AG08395 (cell line): ENCODE data around the gene KIAA0319L.
"Not testable (repeated sequence)": the region's sequence is repeated elsewhere in the genome, so short reads cannot be mapped to it uniquely, and the experiment has no call there.

Source experiments
- DNase-seq: peaks from one replicate; pipeline ENCODE4 v3.0.0; 2012; ENCODE audit warnings: mixed read lengths, low spot score

Gene KIAA0319L

GRCh38 chr1:35581621-35582020 lies 24.4 kb upstream of the KIAA0319L start:
- DNase-seq = not testable (repeated sequence)

GRCh38 chr1:35580949-35581388 lies 23.8 kb upstream of the KIAA0319L start:
- DNase-seq = no peak

GRCh38 chr1:35577071-35577998 lies 20.1 kb upstream of the KIAA0319L start:
- no peak for DNase-seq

- DNase-seq = not testable (repeated sequence)
These were observed 19.5 kb upstream of the KIAA0319L start for GRCh38 chr1:35576766-35577070.

- DNase-seq = no peak
These were observed 19.0 kb upstream of the KIAA0319L start for GRCh38 chr1:35576061-35576765.

GRCh38 chr1:35575416-35575958 lies 18.3 kb upstream of the KIAA0319L start:
- DNase-seq = no peak

GRCh38 chr1:35574655-35575415 lies 17.6 kb upstream of the KIAA0319L start:
- DNase-seq = no peak

GRCh38 chr1:35574125-35574654 lies 17.0 kb upstream of the KIAA0319L start:
- DNase-seq = no peak

- peak; percentile 63 for DNase-seq
These were observed 16.3 kb upstream of the KIAA0319L start, which contains the start of gene TFAP2E for GRCh38 chr1:35573198-35574124. TSS of gene TFAP2E (plus strand) at chr1:35573314. CDS start at chr1:35573578, 264 bp downstream.

- no peak for DNase-seq
These were observed 15.1 kb upstream of the KIAA0319L start for GRCh38 chr1:35572296-35572695.

- no peak for DNase-seq
These were observed 14.1 kb upstream of the KIAA0319L start for GRCh38 chr1:35571263-35571662.

GRCh38 chr1:35570589-35571137 lies 13.5 kb upstream of the KIAA0319L start:
- DNase-seq = no peak

- DNase-seq = no peak
These were observed 12.7 kb upstream of the KIAA0319L start for GRCh38 chr1:35569936-35570335.

- DNase-seq = peak; percentile 89
These were observed 11.8 kb upstream of the KIAA0319L start for GRCh38 chr1:35568975-35569395.

GRCh38 chr1:35567947-35568558 lies 10.8 kb upstream of the KIAA0319L start:
- DNase-seq = no peak

- no peak for DNase-seq
These were observed 8.5 kb upstream of the KIAA0319L start for GRCh38 chr1:35565742-35566133.

GRCh38 chr1:35564884-35565741 lies 7.9 kb upstream of the KIAA0319L start:
- DNase-seq = no peak

- peak; percentile 81 for DNase-seq
These were observed 7.1 kb upstream of the KIAA0319L start for GRCh38 chr1:35564037-35564883.
